ENCODE results near the gene CATSPERE.

Gene CATSPERE, protein sequence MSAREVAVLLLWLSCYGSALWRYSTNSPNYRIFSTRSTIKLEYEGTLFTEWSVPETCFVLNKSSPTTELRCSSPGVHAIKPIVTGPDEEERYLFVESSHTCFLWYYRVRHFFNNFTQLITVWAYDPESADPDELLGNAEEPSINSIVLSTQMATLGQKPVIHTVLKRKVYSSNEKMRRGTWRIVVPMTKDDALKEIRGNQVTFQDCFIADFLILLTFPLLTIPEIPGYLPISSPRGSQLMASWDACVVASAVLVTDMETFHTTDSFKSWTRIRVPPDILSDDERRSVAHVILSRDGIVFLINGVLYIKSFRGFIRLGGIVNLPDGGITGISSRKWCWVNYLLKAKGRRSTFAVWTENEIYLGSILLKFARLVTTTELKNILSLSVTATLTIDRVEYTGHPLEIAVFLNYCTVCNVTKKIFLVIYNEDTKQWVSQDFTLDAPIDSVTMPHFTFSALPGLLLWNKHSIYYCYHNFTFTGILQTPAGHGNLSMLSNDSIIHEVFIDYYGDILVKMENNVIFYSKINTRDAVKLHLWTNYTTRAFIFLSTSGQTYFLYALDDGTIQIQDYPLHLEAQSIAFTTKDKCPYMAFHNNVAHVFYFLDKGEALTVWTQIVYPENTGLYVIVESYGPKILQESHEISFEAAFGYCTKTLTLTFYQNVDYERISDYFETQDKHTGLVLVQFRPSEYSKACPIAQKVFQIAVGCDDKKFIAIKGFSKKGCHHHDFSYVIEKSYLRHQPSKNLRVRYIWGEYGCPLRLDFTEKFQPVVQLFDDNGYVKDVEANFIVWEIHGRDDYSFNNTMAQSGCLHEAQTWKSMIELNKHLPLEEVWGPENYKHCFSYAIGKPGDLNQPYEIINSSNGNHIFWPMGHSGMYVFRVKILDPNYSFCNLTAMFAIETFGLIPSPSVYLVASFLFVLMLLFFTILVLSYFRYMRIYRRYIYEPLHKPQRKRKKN

DNA sequence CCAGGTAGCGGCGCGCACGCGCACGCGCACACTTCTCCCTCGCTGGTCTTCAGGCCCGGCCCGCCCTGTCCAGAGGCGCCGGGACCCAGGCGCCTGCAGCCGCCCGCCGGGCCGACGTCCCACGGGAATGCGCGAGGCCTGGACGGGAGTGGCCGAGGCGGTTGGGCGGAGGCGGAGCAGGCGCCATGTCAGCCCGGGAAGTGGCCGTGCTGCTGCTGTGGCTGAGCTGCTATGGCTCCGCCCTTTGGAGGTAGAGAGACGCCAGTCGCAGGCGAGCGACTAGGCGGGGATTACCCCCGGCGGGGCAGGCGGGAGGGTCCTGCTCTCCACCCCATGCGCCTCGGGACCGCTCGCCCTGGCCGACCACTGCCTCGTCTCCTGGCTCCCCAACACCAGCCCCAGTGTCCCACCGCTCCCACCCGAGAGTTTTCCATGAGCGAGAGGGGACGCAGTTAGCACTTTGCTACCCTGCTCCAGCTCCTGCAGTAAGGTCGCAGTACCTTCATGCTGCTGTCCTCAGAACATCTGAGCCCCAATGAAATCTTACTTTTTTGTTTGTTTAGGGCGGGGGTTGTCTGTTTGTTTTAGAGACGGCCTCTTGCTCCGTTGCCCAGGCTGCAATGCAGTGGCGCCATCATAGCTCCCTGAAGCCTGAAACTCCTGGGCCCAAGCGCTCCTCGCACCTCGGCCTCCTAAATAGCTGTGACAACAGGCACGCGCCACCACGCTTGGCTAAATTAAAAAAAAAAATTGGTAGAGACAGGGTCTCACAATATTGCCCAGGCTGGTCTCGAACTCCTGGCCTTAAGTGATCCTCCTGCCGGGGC is at the start of gene CATSPERE:
Gene CATSPERE, plus strand, starts transcription at position 29 of the 827 bp plus-strand sequence. Its CDS starts 157 bp downstream, at position 186.
- DNase-seq, result peak; percentile 88

DNA sequence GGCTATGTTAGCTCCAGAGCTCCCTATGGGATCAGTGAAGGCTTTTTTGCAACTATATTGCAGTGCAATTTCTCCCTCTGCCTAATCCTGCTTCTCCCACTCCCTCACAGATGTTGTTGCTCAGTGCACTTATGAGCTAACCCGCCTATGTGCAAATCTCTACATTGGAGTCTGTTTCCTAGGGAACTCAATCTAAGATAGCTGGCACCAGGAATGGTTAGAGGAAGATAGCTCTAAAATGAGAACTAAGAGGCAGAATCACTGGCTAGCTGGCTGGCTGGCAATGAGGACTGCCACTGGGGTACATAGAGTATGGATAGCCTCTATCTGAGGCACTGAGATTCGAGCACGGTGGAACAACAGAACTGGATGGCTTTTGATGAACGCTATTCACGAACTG is 48.9 kb upstream of the CATSPERE start:
- DNase-seq, result no peak

- DNase-seq, result no peak
Observed at GRCh38 chr1:244413736-244414135, 47.3 kb upstream of the CATSPERE start.

DNA sequence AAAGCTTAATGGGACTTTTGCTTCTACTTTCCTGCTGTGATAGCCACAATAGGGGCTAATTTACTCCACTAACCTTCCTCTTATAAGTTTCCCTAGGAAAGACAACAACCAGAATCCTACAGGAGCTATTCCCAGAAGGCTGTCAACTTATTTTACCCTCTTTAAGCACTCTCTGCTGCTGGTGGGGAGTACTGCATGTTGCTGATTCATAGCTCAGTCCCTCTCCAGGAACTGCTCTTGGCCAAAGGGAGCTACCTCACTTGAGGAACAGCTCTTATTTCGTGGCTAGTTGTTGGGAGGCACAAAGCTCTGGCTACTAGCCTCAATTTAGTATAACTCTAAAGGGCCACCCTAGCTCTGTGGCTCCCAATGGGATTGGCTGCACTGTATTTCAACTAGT is 46.5 kb upstream of the CATSPERE start:
- DNase-seq, result no peak

- no peak for DNase-seq
Observed at GRCh38 chr1:244419024-244419423, 42.0 kb upstream of the CATSPERE start.

- no peak for DNase-seq
Observed at GRCh38 chr1:244422174-244422573, 38.9 kb upstream of the CATSPERE start.

DNA sequence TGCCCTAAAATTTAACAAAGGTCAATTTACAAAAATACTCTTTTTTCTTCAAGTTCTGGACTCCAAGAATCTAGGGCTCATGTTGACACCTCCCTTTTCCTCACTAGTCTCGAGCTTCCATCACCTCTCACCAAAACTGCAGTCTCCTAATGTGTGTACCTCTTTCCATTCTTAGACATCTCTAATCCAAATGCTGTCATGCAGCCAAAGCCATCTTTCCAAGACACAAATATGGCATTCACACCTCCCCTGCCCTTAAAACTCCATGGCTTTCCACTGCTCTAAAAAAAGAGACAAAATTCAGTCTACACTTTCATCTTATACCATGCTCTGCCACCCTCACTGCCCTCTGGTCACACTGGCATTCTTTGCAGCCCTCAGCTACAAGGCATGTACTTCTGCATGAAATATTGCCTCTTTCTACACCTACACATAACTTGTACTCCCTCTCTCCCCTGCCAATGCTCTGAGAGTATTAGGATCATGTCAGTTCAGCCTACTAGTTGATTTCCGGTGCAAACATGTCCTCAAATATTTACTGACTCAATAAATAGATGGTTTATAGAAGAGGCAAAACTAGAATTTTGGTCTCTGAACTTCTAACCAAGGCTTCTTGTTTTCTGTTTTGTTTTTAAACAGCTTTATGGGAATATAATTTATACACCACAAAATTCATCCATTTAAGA is 36.3 kb upstream of the CATSPERE start:
- DNase-seq, result no peak

DNA sequence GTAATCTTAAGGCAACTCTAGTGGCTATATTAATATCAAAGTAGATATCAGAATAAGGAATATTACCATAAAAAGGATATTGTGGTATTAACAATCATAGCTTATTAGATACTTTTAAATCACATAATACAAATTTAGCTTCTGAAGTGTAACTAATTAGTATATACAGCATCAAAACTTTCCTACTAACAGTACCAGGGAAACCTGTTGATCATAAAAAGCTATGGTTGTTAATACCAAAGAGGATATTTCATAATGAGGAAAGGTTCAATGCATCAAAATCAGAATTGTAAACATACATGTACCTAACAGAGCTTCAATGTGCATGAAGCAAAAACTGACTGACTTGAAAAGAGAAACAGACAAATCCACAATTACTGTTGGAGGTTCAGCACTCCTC is 33.4 kb upstream of the CATSPERE start:
- no peak for DNase-seq

GRCh38 chr1:244429818-244430217 is 31.3 kb upstream of the CATSPERE start:
- no peak for DNase-seq

GRCh38 chr1:244431166-244431565 is 29.9 kb upstream of the CATSPERE start:
- no peak for DNase-seq

DNA sequence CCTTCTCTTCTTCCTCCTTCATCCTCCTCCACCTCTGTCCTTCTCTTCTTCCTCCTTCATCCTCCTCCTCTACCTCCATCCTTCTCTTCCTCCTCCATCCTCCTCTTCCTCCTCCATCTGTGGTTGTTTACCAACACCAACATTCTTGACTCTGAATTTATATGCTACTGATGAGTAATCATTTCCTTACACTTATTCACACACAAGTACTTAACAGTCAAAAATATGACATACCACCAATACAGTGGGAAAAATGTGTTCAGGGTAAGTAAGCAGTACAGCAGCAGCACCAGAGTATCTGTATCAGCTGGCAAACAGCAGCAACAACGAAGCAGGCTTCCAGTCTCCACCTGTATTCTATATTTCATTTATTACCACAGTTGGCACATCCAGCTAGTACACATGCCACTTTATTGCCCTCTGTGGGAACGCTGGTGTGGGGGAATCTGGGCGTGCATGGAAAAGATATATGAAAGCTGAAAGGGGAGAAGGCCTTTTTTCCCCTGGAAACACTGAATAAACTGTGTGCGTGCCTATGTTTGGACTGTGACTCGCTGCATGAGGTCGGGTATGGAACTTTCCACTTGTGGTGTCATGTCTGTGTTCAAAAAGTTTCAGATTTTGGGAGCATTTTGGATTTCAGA is 25.4 kb upstream of the CATSPERE start:
- no peak for DNase-seq

DNA sequence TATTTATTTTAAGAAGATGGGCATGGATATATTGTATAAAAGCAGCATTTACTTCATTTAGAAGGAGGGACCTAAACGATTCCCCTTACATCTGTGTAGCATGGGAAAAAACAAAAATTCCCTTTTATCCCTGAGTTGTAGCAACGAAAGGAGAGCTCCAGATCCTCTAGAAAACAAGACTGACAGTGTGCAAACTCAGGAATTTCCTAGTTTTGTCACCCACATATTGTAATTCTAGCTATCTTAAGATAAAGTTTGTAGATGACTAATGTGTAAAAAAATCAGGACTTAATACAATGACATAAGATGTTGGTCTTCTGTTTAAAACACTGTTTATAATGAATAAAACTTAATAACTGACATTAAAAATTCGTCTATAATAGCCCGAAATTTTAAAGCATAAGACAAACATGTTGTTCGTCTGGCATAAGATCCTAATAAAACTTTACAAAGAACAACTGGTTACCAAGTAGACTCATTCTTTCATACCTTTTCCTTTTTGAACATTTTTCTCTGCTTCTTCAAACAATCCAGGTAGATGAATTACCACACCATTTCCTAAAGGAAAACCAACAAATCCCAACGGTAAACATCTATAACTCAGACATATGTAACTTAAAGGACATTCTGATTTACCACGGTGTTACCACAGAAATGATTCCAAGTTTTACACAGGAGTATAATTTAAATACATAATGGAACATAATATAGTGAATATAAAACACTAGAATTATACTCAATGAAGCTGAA is 24.6 kb upstream of the CATSPERE start:
- no peak for DNase-seq

DNA sequence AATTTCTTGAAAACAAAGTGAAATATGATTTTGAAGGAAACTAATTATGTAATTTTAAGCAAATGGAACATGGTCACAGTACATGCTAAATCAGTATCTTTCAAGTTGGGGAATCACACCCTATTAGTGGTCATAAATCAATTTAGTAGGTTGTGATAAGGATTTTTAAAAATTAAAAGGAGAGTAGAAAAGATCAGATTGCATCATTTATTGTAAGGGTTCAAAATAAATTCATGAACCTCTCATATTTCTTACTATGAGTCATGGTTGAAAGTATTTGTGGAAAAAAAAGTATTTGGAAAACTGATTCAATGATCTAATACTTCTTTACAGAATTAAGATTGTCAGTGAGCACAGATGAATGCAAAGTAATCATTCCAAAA is 24.0 kb upstream of the CATSPERE start:
- no peak for DNase-seq

DNA sequence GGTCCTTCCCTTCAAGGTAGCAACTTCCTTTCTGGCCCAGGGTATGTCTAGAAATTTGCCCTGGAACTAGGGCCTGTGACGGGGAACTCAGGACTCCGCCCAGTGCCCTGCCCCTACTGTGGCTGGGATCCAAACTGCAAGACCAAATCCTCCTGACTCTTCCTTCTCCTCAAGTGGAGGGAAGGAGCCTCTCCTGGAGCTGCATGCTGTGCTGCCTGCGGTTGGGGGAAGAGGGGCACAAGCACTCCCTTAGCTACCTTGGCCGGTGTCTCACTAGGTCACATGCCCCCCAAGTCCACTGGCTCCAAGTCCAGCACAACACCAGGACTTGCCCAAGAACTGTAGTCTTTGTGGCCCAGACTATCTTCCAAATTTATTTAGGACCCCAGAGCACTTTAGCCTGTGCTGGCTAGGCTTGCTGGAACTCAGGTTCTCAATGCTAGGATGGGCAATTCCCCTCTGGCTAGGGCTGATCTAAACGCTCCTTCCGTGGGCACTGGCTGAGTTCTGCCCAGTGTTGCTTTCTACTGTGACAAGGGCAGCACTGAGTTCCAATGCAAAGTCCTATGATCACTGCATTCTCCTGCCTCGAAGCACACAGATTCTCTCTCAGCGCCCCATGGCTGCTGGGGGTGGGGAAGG is 21.6 kb upstream of the CATSPERE start:
- DNase-seq, result no peak

GRCh38 chr1:244442850-244443249 is 18.2 kb upstream of the CATSPERE start:
- no peak for DNase-seq

DNA sequence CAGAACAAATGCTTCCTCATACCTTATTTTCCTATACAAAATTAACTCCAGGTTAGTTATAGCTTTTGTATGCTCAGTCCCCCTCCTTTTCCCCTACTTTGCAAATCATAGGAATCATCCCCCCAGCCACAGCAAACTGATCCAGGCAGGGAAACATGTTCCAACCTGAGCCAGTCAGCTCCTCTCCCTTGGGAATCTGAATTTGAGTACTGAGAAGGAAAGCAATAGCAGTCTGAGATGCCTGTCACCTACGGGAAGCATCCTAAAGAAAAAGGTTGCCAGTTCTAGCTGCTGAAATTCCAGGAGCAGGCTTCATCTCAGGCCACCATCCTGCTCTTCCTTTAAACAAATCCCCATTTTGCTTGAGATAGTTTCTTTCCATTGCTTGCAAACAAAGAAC is 16.2 kb upstream of the CATSPERE start:
- no peak for DNase-seq

GRCh38 chr1:244445320-244446181 is 15.5 kb upstream of the CATSPERE start:
- no peak for DNase-seq

GRCh38 chr1:244447024-244447423 is 14.0 kb upstream of the CATSPERE start:
- no peak for DNase-seq

GRCh38 chr1:244447552-244447951 is 13.5 kb upstream of the CATSPERE start:
- DNase-seq, result no peak
